NCI-H1694 (cell line): Measurements from ENCODE around the gene MORF4L2.
"Not testable (repeated sequence)": the region's sequence is repeated elsewhere in the genome, so short reads cannot be mapped to it uniquely, and the experiment has no call there.

ENCODE experiments used
- DNase-seq: peaks from one replicate; lab custom pipeline; 2025; lab: John Stamatoyannopoulos, UW

The MORF4L2 gene

DNA sequence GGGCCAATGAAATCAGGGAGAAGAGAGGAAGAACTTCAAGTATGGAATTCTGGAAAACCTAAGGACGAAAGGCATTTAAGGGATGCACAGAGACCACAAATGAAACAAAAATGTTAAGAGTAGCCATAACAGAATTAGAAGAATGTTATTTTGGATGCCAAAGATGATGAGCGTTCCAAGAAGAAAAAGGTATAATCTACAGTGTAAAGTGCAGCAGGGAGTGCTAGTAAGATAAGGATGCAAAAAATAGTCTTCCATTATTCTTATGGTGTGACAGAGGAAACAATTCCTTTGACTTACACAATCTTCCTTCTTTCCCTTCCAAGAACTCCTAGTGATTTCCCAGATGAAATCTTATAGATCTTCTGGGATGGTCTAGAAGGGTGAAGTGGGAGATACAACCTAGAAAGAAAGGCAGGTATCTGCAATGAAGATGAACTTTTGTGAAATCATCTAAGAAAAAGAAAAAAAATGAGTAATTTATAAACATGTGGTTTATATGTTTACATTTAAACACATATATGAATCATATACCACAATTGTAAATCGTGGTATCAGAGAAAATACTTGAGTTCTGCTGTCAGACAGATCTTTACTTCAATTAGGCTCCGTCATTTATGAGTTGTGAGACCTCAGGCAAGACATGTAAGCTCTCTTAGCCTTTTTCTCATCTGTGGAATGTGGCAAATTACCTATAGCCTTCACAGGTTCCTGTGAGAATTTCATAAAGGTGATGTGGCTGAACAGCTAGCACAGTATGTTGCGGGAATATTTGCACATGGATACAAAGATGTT is 8.1 kb downstream of the MORF4L2 start:
- no peak for DNase-seq

DNA sequence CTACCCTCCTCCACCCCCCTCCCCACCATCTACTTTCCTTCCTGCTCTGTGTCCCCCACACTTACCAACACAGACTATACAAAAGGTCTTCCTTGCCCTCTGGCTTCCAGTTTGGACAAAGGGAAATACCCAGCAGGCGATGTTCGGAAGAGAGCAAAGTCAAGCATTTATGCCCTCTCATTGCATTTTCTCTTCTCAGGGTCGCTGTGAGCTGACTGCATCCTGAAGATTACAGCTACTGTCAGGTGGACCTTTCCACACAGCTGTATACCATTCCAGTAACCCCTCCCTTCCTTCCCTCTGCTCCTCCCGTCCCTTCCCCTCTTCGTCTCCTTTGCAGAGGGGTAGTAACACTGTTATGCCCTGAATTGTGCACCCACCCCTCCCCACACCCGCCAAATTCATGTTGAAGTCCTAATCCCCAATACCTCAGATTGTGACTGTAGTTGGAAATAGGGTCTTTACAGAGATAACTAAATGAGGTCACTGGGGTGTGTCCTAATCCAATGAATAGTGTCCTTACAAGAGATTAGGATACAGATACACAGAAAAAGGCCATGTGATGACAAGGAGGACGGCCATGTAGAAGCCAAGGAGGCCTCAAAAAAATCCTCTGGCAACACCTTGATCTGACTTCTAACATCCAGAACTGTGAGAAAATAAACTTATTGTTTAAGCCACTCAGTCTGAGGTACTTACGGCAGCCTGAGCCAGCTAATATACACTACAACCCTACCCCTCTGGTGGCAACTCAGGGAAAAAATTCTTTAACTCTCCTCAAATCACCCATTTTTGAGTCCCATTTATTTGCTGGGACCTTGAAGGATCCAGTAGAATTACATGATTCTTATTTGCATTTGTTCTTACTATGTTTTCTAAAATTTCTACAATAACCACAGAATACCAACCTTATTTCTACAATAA is 11.7 kb downstream of the MORF4L2 start:
- DNase-seq, result no peak

- DNase-seq, result no peak
These were observed 16.8 kb downstream of the MORF4L2 start for GRCh38 chrX:103669745-103670144.

DNA sequence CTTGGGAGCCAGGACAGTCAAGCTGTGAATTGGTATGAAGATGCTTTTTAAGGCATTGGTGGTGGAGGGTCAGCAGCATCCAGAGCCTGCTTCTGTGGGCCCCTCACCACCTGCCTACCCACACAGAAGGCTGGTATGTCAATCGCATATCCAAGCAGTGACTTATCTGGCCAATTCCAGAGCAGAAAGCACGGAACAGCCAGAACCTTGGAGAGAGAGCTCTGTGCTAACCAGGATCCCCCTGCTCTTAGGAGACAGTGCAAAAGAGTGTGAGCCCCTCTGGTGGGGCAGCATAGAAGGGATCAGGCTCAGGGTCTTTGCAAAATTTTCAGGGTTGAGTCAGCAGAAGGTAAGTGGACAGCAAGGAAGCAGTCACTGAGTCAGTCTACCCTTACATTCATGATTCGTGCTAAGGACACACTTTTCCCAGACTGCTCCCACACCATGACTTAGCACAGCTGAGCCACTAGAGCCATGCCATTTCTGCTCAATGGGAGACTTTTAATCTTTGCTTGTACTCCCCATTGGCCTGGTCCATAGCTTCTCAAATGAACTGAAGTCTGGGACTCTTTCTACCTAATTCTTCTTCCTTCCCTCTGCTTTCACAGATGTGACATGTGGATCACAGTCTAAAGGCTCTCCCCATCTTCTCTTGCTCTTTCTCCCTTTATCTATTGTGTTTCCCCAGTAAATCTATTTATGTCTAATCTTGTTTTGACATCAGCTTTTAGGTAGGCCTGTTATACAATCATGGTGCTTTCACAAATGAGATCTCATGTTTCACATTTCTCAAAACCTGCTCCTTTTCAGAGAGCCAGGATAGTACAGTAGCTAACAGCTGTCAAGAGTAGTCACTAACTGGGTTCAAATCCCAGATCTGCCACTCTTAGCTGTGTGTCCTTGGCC is 20.0 kb downstream of the MORF4L2 start:
- DNase-seq, result no peak

DNA sequence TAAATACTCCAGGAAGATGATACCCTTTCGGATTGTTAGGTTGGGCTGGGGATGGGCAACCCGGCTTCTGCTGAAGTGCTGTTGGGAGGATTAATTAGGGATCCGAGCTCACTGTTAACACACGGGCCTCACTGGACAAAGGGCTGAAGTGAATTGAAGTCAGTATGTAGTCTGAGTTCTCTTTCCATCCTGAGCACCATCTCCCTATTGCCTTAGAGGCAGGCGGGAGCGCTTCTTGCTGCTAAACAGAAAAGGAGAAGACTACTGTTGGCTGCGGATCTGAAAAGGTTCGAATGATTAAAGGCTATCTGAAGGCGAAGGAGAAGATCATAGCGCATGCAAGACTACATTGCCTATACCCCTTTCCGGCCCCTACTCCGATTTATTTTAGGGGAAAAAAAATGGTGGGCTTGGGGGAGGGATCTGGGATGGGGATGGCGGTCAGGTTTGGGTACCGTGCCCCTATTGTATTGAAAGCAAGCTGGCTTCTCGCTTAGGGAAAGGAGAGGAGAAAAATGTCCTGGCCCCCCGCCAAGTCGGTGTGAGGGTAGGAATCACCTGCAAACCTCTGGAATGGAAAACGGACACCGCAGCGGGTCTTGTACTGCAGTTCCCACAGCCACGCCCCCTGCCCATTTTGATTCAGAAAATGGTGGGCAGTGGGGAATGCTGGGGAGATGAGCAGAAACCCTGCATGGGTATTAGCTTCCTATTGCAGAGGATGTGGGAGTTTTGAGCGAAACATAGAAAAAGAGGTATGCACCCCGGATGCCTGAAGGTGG is 22.3 kb downstream of the MORF4L2 start:
- DNase-seq, result no peak

DNA sequence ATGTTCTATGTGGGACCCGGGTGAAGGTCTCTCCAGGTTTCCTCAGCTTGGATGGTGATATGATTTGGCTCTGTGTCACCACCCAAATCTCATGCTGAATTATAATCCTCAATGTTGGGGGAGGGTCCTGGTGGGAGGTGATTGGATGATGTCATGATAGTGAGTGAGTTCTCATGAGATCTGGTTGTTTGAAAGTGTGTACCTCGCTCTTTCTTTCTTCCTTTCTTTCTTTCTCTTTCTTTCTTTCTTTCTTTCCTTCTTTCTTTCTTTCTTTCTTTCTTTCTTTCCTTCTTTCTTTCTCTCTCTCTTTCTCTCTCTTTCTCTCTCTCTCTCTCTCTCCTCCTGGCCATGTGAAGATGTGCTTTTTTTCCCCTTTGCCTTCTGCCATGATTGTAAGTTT is 27.0 kb downstream of the MORF4L2 start:
- DNase-seq, result not testable (repeated sequence)

- DNase-seq, result no peak
These were observed 27.6 kb downstream of the MORF4L2 start for GRCh38 chrX:103658681-103659433.

- DNase-seq, result not testable (repeated sequence)
These were observed 29.4 kb downstream of the MORF4L2 start for GRCh38 chrX:103657066-103657465.

DNA sequence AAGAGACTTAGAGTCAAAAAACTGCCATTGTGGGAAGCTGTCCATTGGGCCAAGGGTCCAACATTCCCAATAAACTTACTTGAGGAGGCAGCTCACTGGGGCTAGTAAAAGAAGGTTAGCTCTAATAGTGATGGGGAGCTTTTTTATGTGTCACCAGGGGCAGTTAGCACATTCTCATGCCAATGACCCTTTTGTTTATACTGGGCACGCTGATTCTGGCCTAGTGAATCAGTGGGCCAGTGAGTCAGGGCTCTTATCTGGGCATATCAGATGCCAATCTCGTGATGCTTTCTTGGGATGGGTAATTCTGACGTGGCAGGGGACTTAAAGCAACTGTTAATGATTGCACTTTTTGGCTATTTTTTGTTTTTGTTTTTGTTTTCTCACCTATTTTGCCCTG is 29.9 kb downstream of the MORF4L2 start:
- DNase-seq, result no peak

DNA sequence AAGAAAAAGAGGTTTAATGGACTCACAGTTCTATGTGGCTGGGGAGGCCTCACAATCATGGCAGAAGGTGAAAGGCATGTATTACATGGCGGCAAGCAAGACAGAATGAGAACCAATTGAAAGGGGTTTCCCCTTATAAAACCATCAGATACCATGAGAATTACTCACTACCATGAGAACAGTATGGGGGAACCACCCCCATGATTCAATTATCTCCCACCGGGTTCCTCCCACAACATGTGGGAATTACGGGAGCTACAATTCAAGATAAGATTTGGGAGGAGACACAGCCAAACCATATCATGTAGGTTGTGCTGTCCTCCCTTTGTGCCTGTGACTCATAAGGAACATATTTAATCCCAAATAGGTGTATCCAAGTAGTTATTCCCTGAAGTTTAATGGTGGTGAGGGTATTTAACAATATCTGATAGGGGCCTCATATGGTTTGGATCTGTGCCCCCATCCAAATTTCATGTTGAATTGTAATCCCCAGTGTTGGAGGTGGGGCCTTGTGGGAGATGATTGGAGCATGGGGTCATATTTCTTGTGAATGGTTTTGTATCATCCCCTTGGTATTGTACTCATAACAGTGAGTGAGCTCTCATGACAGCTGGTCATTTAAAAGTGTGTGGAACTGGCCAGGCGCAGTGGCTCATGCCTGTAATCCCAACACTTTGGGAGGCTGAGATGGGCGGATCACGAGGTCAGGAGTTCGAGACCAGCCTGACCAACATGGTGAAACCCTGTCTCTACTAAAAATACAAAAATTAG is 31.1 kb downstream of the MORF4L2 start:
- not testable (repeated sequence) for DNase-seq

DNA sequence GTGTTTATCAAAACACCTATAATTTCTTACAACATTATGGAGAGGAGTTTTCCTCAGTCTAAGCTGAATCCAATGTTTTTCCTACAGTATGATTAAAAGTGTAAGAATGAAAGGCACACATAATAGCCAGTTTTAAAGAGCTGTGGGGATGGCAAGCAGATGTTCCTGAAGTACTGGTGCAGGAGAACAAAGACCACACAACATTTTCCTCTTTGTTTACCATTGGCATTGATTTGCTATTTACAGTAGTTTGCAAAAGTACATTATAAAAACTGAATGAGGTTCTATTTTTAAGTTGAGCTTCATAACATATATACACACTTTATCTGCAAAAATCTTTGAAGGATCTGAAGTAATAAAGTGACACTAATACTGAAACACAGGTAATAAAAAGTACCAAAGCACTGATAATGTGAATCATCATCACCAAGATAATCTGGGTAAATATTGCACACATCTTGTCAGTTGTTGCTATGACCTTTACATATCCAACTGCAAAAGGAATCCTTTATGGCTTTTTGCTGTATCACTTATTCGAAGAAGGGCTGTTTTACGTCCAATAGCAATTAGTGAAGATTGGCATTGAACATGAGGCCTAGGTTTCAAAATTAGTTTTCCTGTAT is 35.2 kb downstream of the MORF4L2 start:
- no peak for DNase-seq

- no peak for DNase-seq
These were observed 38.9 kb downstream of the MORF4L2 start for GRCh38 chrX:103647630-103648029.

GRCh38 chrX:103644125-103644524 is 42.4 kb downstream of the MORF4L2 start:
- no peak for DNase-seq

GRCh38 chrX:103640401-103641155 is 45.9 kb downstream of the MORF4L2 start:
- no peak for DNase-seq

DNA sequence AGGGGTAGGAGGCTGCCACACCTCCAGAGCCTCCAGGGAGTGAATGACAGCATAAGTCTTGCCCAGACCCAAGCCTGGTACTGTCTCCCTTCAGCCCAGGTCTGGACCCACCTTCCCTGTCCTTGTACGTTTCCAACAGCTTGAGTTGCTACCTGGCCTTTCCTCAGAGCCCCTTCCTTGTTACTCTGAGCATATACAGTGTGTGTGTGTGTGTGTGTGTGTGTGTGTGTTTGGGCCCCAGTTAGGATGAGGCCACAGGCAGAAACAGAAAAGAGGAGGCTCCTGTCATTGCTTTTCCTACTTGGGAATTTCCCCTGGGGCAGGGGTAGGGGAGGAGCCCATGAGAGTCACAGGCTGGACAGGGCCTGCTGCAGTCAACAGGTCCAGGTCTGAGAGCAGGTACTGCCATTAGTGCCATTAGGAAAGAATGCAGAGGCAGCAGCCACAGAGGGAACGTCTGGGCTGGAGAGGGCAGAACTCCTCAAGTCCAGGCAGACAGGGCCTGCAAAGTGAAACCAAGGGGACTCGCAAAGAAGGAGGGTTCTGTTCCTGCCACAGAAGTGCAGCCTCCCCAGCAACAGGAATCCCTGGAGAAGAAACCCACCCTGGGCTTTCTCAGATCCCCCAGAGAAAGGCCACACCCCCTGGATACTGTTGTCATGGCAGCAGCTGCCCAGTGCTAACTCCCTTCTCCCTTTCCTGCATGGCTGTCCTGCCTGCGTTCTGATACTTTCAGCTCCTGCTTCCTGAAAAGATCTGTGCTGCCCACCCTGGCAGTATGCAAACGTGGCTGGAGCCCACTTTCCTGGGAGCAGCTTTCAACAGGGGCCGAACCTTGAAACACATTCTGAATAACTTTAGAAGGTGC is 47.8 kb downstream of the MORF4L2 start:
- not testable (repeated sequence) for DNase-seq

DNA sequence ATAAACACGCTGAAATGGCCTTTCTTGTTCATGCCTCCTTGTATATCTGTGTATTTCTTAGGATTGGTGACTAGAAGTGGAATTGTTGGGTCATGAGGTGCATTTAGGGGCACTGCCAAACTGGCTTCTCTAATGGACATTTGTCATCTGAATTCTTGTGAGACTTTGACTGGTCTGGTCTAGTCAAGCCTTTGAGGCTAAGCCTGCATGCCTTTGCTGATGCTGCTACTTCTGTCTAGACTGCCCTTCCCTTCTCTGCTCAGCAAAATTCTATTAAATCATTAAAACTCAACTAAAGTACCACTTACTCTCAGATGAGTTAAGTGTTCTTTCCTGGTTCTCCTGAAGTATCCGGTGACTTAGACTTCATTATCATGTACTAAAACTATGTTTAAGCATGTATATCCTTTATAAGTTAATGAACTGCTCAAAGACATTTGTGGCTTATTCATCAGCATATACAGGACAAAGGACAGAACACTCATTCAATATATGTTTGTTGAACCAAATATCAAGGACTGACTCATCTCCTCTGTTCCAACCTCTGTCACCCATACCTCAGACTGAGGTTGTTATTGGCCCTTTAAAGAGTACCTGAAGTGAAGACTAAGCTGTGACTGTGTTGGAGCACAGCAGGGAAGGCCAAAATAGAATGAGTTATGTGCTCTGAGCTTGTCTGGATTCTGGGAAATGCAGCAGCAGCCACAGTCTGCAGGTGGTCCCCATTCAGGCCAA is 48.7 kb downstream of the MORF4L2 start:
- DNase-seq, result no peak

DNA sequence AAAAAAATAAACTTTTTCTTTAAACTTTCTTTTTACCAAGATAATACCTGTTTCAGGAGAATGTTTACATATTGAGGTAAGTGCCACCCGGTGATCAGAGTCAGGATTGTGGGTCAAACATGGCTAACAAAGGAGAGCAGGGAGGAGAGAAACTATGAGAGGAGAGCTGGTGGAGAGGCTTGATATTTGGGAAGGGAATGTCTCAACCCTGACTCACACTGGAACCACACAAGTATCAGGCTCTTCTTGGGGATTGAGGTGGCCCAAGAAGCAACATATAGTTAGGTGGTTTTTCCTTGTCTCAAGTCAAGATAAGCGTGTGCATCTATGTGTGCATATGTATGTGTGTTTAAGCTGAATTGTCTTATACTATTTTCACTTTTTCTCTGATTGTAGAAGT is 51.1 kb downstream of the MORF4L2 start:
- DNase-seq, result no peak
